GM12878 (cell line): ENCODE data around the gene DAGLA. TPM values are rescaled to one million over a fixed set of nuclear protein-coding genes. Genes with fewer than 3 reads are reported as not detected.

Experiments used
- ATAC-seq: fragments of 200-7000 bp; cut with Tn5 transposase; 3 replicates; pipeline ENCODE4 v1.9.1; 2020; ENCODE audit warnings: mild to moderate bottlenecking, moderate library complexity
- BruUV-seq: library from RNA; stranded (reverse); fragments of 400-500 nt; replicated peaks from 2 replicates; lab custom pipeline; 2021; lab: Mats Ljungman, UMichigan
- CTCF ChIA-PET: fragments of 300-600 bp; sonication (Branson Sonifier 250); formaldehyde crosslinking; extraction: SDS; loops from one replicate; lab custom pipeline; 2021; ENCODE audit warnings: inconsistent platforms; lab: Yijun Ruan, JAX
- POLR2A ChIA-PET: fragments of 350-600 bp; formaldehyde crosslinking; extraction: SDS; loops from one replicate; lab custom pipeline; 2021; ENCODE audit warnings: inconsistent platforms; lab: Charles Lee
- RAD21 ChIA-PET: fragments of 300-600 bp; sonication (Branson Sonifier 250); formaldehyde crosslinking; loops from one replicate; lab custom pipeline; 2023; ENCODE audit warnings: antibody characterized with exemption; ENCODE audit not compliant: unreplicated experiment; lab: Charles Lee
- SMC1A ChIA-PET: fragments of 300-600 bp; sonication (Branson Sonifier 250); formaldehyde crosslinking; loops from one replicate; lab custom pipeline; 2023; ENCODE audit not compliant: unreplicated experiment, uncharacterized antibody; lab: Charles Lee
- DNase-seq: peaks from one replicate; pipeline ENCODE4 v3.0.0-alpha.2; 2011; ENCODE audit warnings: low read depth, low spot score
- FAIRE-seq: peaks from 3 replicates; lab custom pipeline; 2011; peaks lifted over from hg19 to GRCh38; lab: Jason Lieb, UNC
- H2AFZ ChIP-seq: 2 replicates; pipeline ENCODE4 v1.6.0; 2011; ENCODE audit warnings: low read depth, low read length, control low read depth; ENCODE audit not compliant: control insufficient read depth
- H3K27ac ChIP-seq: 2 replicates; pipeline ENCODE4 v1.5.1; 2011; ENCODE audit warnings: control low read depth; ENCODE audit not compliant: control insufficient read depth, insufficient read depth
- H3K27me3 ChIP-seq, 2 experiments: replicated peaks in 1 of 2; 2 replicates each; pipeline versions ENCODE4 v1.6.0 to v1.6.1; 2011; ENCODE audit warnings: low read length in 1 of 2; ENCODE audit not compliant: control insufficient read depth in 2 of 2, insufficient read depth in 2 of 2
- H3K36me3 ChIP-seq, 2 experiments: 2 replicates each; pipeline ENCODE4 v1.5.1; 2011; ENCODE audit warnings: low read length in 1 of 2; ENCODE audit not compliant: control insufficient read depth in 2 of 2, insufficient read depth in 2 of 2
- H3K4me1 ChIP-seq: 2 replicates; pipeline ENCODE4 v1.6.1; 2011; ENCODE audit warnings: mild to moderate bottlenecking, low read length, moderate library complexity, mixed read lengths; ENCODE audit not compliant: control insufficient read depth, insufficient read depth
- H3K4me2 ChIP-seq: 2 replicates; pipeline ENCODE4 v1.6.0; 2011; ENCODE audit warnings: control low read depth; ENCODE audit not compliant: control insufficient read depth, insufficient read depth
- H3K4me3 ChIP-seq: fragments of 200-600 bp; sonication (generic); 2 replicates; pipeline ENCODE4 v1.5.1; 2016
- H3K79me2 ChIP-seq: 2 replicates; pipeline ENCODE4 v1.6.0; 2011; ENCODE audit warnings: low read length; ENCODE audit not compliant: control insufficient read depth, insufficient read depth
- H3K9ac ChIP-seq: 2 replicates; pipeline ENCODE4 v1.8.0; 2011; ENCODE audit warnings: low read length, control low read depth, mixed read lengths; ENCODE audit not compliant: control insufficient read depth, insufficient read depth
- H3K9me3 ChIP-seq: replicated peaks from 3 replicates; pipeline ENCODE4 v1.5.1; 2011; ENCODE audit warnings: mild to moderate bottlenecking, low read length; ENCODE audit not compliant: control insufficient read depth, insufficient read depth
- H4K20me1 ChIP-seq: 2 replicates; pipeline ENCODE4 v1.6.0; 2011; ENCODE audit not compliant: control insufficient read depth, insufficient read depth
- CEBPB ChIP-seq, 2 experiments: fragments of 150-350 bp in 1 of 2; IDR thresholded peaks; 2 replicates each; pipeline ENCODE4 v1.6.1; 2012 to 2014; ENCODE audit warnings: low read depth in 2 of 2, low read length in 2 of 2, borderline replicate concordance in 1 of 2, inconsistent platforms in 1 of 2
- DPF2 ChIP-seq: fragments of 450-650 bp; IDR thresholded peaks from 2 replicates; pipeline ENCODE4 v1.6.1; 2017; ENCODE audit warnings: mild to moderate bottlenecking
- FOXM1 ChIP-seq: IDR thresholded peaks from 2 replicates; pipeline ENCODE4 v1.6.1; 2012; ENCODE audit warnings: low read depth, mild to moderate bottlenecking, inconsistent platforms, low read length, moderate library complexity
- MYB ChIP-seq: fragments of 150-350 bp; IDR thresholded peaks from 2 replicates; pipeline ENCODE4 v1.6.1; 2014; ENCODE audit warnings: mild to moderate bottlenecking, low read depth, low read length, borderline replicate concordance
- NFIC ChIP-seq: IDR thresholded peaks from 2 replicates; pipeline ENCODE4 v1.6.1; 2012; ENCODE audit warnings: low read depth, mild to moderate bottlenecking, inconsistent platforms, low read length, moderate library complexity
- NFXL1 ChIP-seq: fragments of 450-650 bp; IDR thresholded peaks from 2 replicates; pipeline ENCODE4 v1.6.1; 2017; ENCODE audit warnings: antibody characterized with exemption, mild to moderate bottlenecking, borderline replicate concordance
- PRDM15 ChIP-seq: fragments of 450-650 bp; formaldehyde crosslinking; IDR thresholded peaks from 2 replicates; pipeline ENCODE4 v1.4.0; 2020; ENCODE audit warnings: mild to moderate bottlenecking, moderate library complexity
- RELB ChIP-seq: fragments of 450-650 bp; IDR thresholded peaks from 2 replicates; pipeline ENCODE4 v1.6.1; 2017; ENCODE audit warnings: low read depth, mild to moderate bottlenecking, moderate library complexity
- RUNX3 ChIP-seq: IDR thresholded peaks from 2 replicates; pipeline ENCODE4 v1.6.1; 2012; ENCODE audit warnings: low read length, inconsistent platforms
- SPI1 ChIP-seq: IDR thresholded peaks from 2 replicates; pipeline ENCODE4 v1.6.1; 2011; ENCODE audit warnings: low read depth, mild to moderate bottlenecking, low read length, moderate library complexity, borderline replicate concordance; ENCODE audit not compliant: insufficient read depth
- STAT1 ChIP-seq: fragments of 450-650 bp; conservative IDR thresholded peaks from 2 replicates; pipeline ENCODE4 v1.6.1; 2014; ENCODE audit warnings: antibody characterized with exemption, mild to moderate bottlenecking
- TARDBP ChIP-seq: IDR thresholded peaks from 2 replicates; pipeline ENCODE4 v1.6.1; 2016; ENCODE audit warnings: borderline replicate concordance
- TCF12 ChIP-seq: IDR thresholded peaks from 2 replicates; pipeline ENCODE4 v1.6.1; 2011; ENCODE audit warnings: low read depth, mild to moderate bottlenecking, low read length
- ZBTB33 ChIP-seq: fragments of 450-650 bp; IDR thresholded peaks from 2 replicates; pipeline ENCODE4 v1.6.1; 2017; ENCODE audit warnings: mild to moderate bottlenecking
- ZZZ3 ChIP-seq: IDR thresholded peaks from 2 replicates; pipeline ENCODE4 v1.6.1; 2011; ENCODE audit warnings: low read depth; ENCODE audit not compliant: control insufficient read depth, insufficient read length
- WGBS: methylation state at CpG from one replicate; pipeline ENCODE4 v1.1.6; 2016; ENCODE audit warnings: low lambda C conversion rate; ENCODE audit not compliant: insufficient replicate concordance, insufficient coverage; ENCODE audit errors: missing lambda C conversion rate; 5-methylcytosine and 5-hydroxymethylcytosine counted together
- in situ Hi-C: fragments of 300-500 bp; cut with MboI; formaldehyde crosslinking; loops from 9 replicates; pipeline ENCODE4 v1.14.3; 2018; ENCODE audit warnings: mixed read lengths
- intact Hi-C: fragments of 100-400 bp; cut with micrococcal nuclease; formaldehyde crosslinking; loops from one replicate; pipeline ENCODE4 v1.14.2; 2022; ENCODE audit not compliant: unreplicated experiment
- polyA plus RNA-seq, 11 experiments: library from polyadenylated mRNA; depleted of rRNA in 4 of 11; unstranded in 6 of 11; stranded (reverse) in 5 of 11; fragments of >200 nt; fragmentation: Nextera tagmentation in 4 of 11; fragmentation: Illumina TruSeq in 1 of 11; extraction: Ambion mirVana in 4 of 11; extraction: Trizol in 1 of 11; gene quantifications; 1 replicate in 1 of 11; 2 replicates in 10 of 11; pipeline versions ENCODE4 v1.2.1 to v1.2.3, GENCODE V29; 2011 to 2016; ENCODE audit warnings: inconsistent platforms in 2 of 11, missing spikeins in 2 of 11, low read depth in 1 of 11
- total RNA-seq, 4 experiments: library from RNA; depleted of rRNA in 3 of 4; stranded (reverse); fragments of >200 nt in 3 of 4; fragmentation: Illumina TruSeq in 1 of 4; extraction: Trizol in 1 of 4; gene quantifications; 2 replicates each; pipeline versions ENCODE4 v1.2.1 to v1.2.3, GENCODE V29; 2013 to 2021

DAGLA gene
- total and polyA plus RNA-seq, 10 of the 15 experiments (the other 5 are each of a cell fraction or from before 2014, with no cell fraction given) = 0.05 TPM; not detected in 9

- ChIA-PET SMC1A (no interaction called here), CTCF (interaction anchor here (1.4 to 2.7 kb wide), 3 partner anchors 9 to 44 kb away, joined by 4 to 13 read pairs (median 7); no protein-coding TSS in a partner anchor), RAD21 (interaction anchor here (2.4 kb wide), 1 partner anchor 44 kb away, joined by 7 read pairs; no protein-coding TSS in a partner anchor), POLR2A (no interaction called here)
- no peak overlapping the region for H3K27ac ChIP-seq
- no peak for FAIRE-seq
- BruUV-seq = no TSS peak
- H3K4me1 ChIP-seq = no peaks in the 10 kb centered on the region; the same call in 1 of the 2 replicates
- no peak for DNase-seq
- in situ Hi-C loops = no loop called here
- H3K4me3 ChIP-seq = no peak overlapping the region
- no peaks in the 10 kb centered on the region for H3K9me3 ChIP-seq
- peaks cover 0 to 2% of the 10 kb centered on the region in 2 experiments; a peak in 1 of 4 replicates for H3K27me3 ChIP-seq
- intact Hi-C loops = no loop called here
- no peaks in the 10 kb centered on the region for H3K36me3 ChIP-seq
- no peak overlapping the region for H3K4me2 ChIP-seq
- H2AFZ ChIP-seq = no peak overlapping the region
- H3K9ac ChIP-seq = no peak overlapping the region
- H3K79me2 ChIP-seq = no peaks in the 10 kb centered on the region
- ATAC-seq = no peak
- WGBS = 33% methylated on average over 20 of the region's 20 CpGs
- H4K20me1 ChIP-seq = no peaks in the 10 kb centered on the region
- no peak for TF ChIP-seq DPF2
- TF ChIP-seq MYB = no peak
- TF ChIP-seq TARDBP = no peak
- no peak for TF ChIP-seq SPI1
- TF ChIP-seq STAT1 = no peak
- no peak for TF ChIP-seq ZZZ3
- TF ChIP-seq NFXL1 = no peak
- no peak for TF ChIP-seq FOXM1
- TF ChIP-seq ZBTB33 = no peak
- no peak for TF ChIP-seq CEBPB (IDR thresholded peaks at IDR 0.05; ENCODE audit: borderline replicate concordance in 1 of 2, low read depth in 2 of 2, low read length in 2 of 2)
- no peak for TF ChIP-seq RUNX3
- no peak for TF ChIP-seq TCF12
- TF ChIP-seq NFIC = no peak
- no peak for TF ChIP-seq PRDM15 (CRISPR knock-in tag)
- no peak for TF ChIP-seq RELB
Observed at GRCh38 chr11:61744181-61744580, 64.0 kb downstream of the DAGLA start.
